Stimulated activated CD4-positive, alpha-beta T cell treated with anti-CD3 and anti-CD28 coated beads, Interleukin-1b, Interleukin-23, amount 100 ng/mL, for 48 hours (primary cell): ENCODE measurements around the gene CCNJL.

Experiments used
- DNase-seq: peaks from one replicate; pipeline ENCODE4 v3.0.0-alpha.2; 2020

CCNJL gene

GRCh38 chr5:160211352-160211751, 101.0 kb downstream of the CCNJL start:
- DNase-seq: no peak

GRCh38 chr5:160210606-160211005, 101.8 kb downstream of the CCNJL start:
- DNase-seq: no peak

- DNase-seq: no peak
These were observed 102.4 kb downstream of the CCNJL start for GRCh38 chr5:160209917-160210316.

GRCh38 chr5:160207061-160207460, 105.3 kb downstream of the CCNJL start:
- no peak for DNase-seq
